Endothelial cell of umbilical vein (primary cell): ENCODE data around the gene MGAT5. TPM values are rescaled to one million over a fixed set of nuclear protein-coding genes. Genes with fewer than 3 reads are reported as not detected.
A peak's percentile ranks its signal among the peaks of the same experiment; 100 is the strongest.

Experiments
- BruUV-seq: library from RNA; stranded (reverse); fragments of 400-500 nt; replicated peaks from 2 replicates; lab custom pipeline; 2021; lab: Mats Ljungman, UMichigan
- CTCF ChIA-PET: fragments of 300-600, 350-600 bp; sonication (Branson Sonifier 250); formaldehyde crosslinking; loops from one replicate; lab custom pipeline; 2021; ENCODE audit warnings: antibody characterized with exemption, inconsistent platforms; lab: Charles Lee
- POLR2A ChIA-PET: fragments of 300-600, 350-600 bp; sonication (Branson Sonifier 250); formaldehyde crosslinking; loops from one replicate; lab custom pipeline; 2021; ENCODE audit warnings: antibody characterized with exemption, inconsistent platforms; lab: Charles Lee
- DNase-seq: peaks from one replicate; pipeline ENCODE4 v3.0.0-alpha.2; 2011; ENCODE audit warnings: low read depth, low spot score
- FAIRE-seq: peaks from 2 replicates; lab custom pipeline; 2011; peaks lifted over from hg19 to GRCh38; lab: Jason Lieb, UNC
- H2AFZ ChIP-seq: 2 replicates; pipeline ENCODE4 v1.6.0; 2012; ENCODE audit warnings: low read depth, low read length, control low read depth, inconsistent platforms
- H3K27ac ChIP-seq: 2 replicates; pipeline ENCODE4 v1.5.1; 2011; ENCODE audit warnings: low read depth, mild to moderate bottlenecking, control low read depth, low read length, moderate library complexity; ENCODE audit not compliant: insufficient read depth
- H3K27me3 ChIP-seq, 2 experiments: 2 replicates each; pipeline versions ENCODE4 v1.6.0 to v1.6.1; 2011; ENCODE audit warnings: low read length in 2 of 2, mixed read lengths in 1 of 2; ENCODE audit not compliant: control insufficient read depth in 2 of 2, insufficient read depth in 2 of 2
- H3K36me3 ChIP-seq, 2 experiments: 2 replicates in 1 of 2; 3 replicates in 1 of 2; pipeline ENCODE4 v1.5.1; 2011; ENCODE audit warnings: low read length in 2 of 2, mild to moderate bottlenecking in 1 of 2, moderate library complexity in 1 of 2; ENCODE audit not compliant: control insufficient read depth in 2 of 2, insufficient read depth in 2 of 2; ENCODE audit errors: extremely low read depth in 1 of 2
- H3K4me1 ChIP-seq: 3 replicates; pipeline ENCODE4 v1.5.1; 2011; ENCODE audit warnings: mild to moderate bottlenecking, low read length; ENCODE audit not compliant: control insufficient read depth, insufficient read depth; ENCODE audit errors: extremely low read depth
- H3K4me2 ChIP-seq: 2 replicates; pipeline ENCODE4 v1.6.1; 2011; ENCODE audit warnings: low read length, control low read depth, mixed read lengths; ENCODE audit not compliant: insufficient read depth
- H3K4me3 ChIP-seq, 3 experiments: fragments of 200-600 bp in 1 of 3; sonication (generic), shearing (Covaris generic) in 1 of 3; replicated peaks in 1 of 3; 2 replicates each; pipeline ENCODE4 v1.5.1; 2011 to 2016; ENCODE audit warnings: control low read depth in 3 of 3, low read length in 3 of 3, mild to moderate bottlenecking in 2 of 3, inconsistent platforms in 1 of 3, low read depth in 1 of 3, moderate library complexity in 1 of 3; ENCODE audit not compliant: insufficient read depth in 1 of 3
- H3K79me2 ChIP-seq: 2 replicates; pipeline ENCODE4 v1.6.0; 2012; ENCODE audit warnings: low read length, inconsistent platforms; ENCODE audit not compliant: control insufficient read depth, insufficient read depth
- H3K9ac ChIP-seq: replicated peaks from 2 replicates; pipeline ENCODE3; 2011; ENCODE audit warnings: low read length, control low read depth; ENCODE audit not compliant: insufficient read depth; ENCODE audit errors: extremely low read depth
- H3K9me1 ChIP-seq: replicated peaks from 3 replicates; pipeline ENCODE4 v1.6.0; 2011; ENCODE audit warnings: mild to moderate bottlenecking, low read length; ENCODE audit not compliant: control insufficient read depth, insufficient read depth; ENCODE audit errors: extremely low read depth
- H3K9me3 ChIP-seq: replicated peaks from 2 replicates; pipeline ENCODE4 v1.5.1; 2012; ENCODE audit warnings: low read length, inconsistent platforms; ENCODE audit not compliant: control insufficient read depth, insufficient read depth
- H4K20me1 ChIP-seq: replicated peaks from 2 replicates; pipeline ENCODE3; 2011; ENCODE audit warnings: mild to moderate bottlenecking, low read length; ENCODE audit not compliant: control insufficient read depth, insufficient read depth; ENCODE audit errors: extremely low read depth
- EZH2 ChIP-seq: IDR thresholded peaks from 2 replicates; pipeline ENCODE4 v1.6.1; 2012; ENCODE audit warnings: borderline replicate concordance, low read depth, mild to moderate bottlenecking, moderate library complexity, low read length, inconsistent platforms; ENCODE audit not compliant: severe bottlenecking
- FOS ChIP-seq: IDR thresholded peaks from 2 replicates; pipeline ENCODE4 v1.6.1; 2011; ENCODE audit warnings: mild to moderate bottlenecking, low read length, moderate library complexity, borderline replicate concordance; ENCODE audit not compliant: insufficient read depth
- GATA2 ChIP-seq: IDR thresholded peaks from 2 replicates; pipeline ENCODE4 v1.7.0; 2011; ENCODE audit warnings: low read depth, mild to moderate bottlenecking, moderate library complexity, mixed read lengths, low read length; ENCODE audit not compliant: insufficient read length, insufficient read depth
- JUN ChIP-seq: IDR thresholded peaks from 2 replicates; pipeline ENCODE4 v1.6.1; 2011; ENCODE audit warnings: borderline replicate concordance, low read depth; ENCODE audit not compliant: insufficient read length, insufficient read depth
- MYC ChIP-seq: IDR thresholded peaks from one replicate; pipeline ENCODE4 v1.6.1; 2011; ENCODE audit warnings: mild to moderate bottlenecking, low read depth, low read length
- POLR2A ChIP-seq: IDR thresholded peaks from 2 replicates; pipeline ENCODE4 v1.6.1; 2012; ENCODE audit warnings: low read depth, mild to moderate bottlenecking, control low read depth, low read length
- POLR2AphosphoS5 ChIP-seq: IDR thresholded peaks from 2 replicates; pipeline ENCODE4 v1.6.1; 2012; ENCODE audit warnings: low read depth, mild to moderate bottlenecking, control low read depth, low read length, moderate library complexity; ENCODE audit not compliant: insufficient read depth
- dilution Hi-C: fragments of 300-500 bp; cut with MboI; formaldehyde crosslinking; loops from one replicate; pipeline ENCODE4 v1.15.0; 2019; ENCODE audit warnings: low sequenced_read_pairs; ENCODE audit not compliant: extremely low pct_ligation_motif_present
- intact Hi-C: fragments of 100-400 bp; cut with micrococcal nuclease; formaldehyde crosslinking; loops from one replicate; pipeline ENCODE4 v1.10.0; 2022
- polyA plus RNA-seq, 4 experiments: library from polyadenylated mRNA; depleted of rRNA in 3 of 4; stranded (reverse) in 3 of 4; unstranded in 1 of 4; fragments of >200 nt; gene quantifications; 2 replicates each; pipeline versions ENCODE4 v1.2.1 to v1.2.3, GENCODE V29; 2011 to 2012; ENCODE audit warnings: missing spikeins in 1 of 4
- total RNA-seq: library from RNA; stranded (reverse); gene quantifications from 2 replicates; pipeline ENCODE4 v1.2.3, GENCODE V29; 2021
- TF ChIP-seq, protein P1 (sequence below), 2 donors: IDR thresholded peaks; 1 replicate in 1 of 2; 2 replicates in 1 of 2; pipeline ENCODE4 v1.5.1; 2011; ENCODE audit warnings: low read length in 2 of 2, mild to moderate bottlenecking in 2 of 2, moderate library complexity in 2 of 2, control low read depth in 1 of 2, inconsistent platforms in 1 of 2, low read depth in 1 of 2; ENCODE audit not compliant: insufficient read depth in 1 of 2; ENCODE audit errors: extremely low read depth in 1 of 2
- TF ChIP-seq, protein P2 (sequence below): IDR thresholded peaks from 2 replicates; pipeline ENCODE4 v1.6.1; 2011; ENCODE audit not compliant: insufficient read depth, insufficient read length

MGAT5 gene
- total and polyA plus RNA-seq, 2 donors (not counting 3 experiments of a cell fraction or from before 2014, with no cell fraction given): 17.7 to 84.1 TPM

DNA sequence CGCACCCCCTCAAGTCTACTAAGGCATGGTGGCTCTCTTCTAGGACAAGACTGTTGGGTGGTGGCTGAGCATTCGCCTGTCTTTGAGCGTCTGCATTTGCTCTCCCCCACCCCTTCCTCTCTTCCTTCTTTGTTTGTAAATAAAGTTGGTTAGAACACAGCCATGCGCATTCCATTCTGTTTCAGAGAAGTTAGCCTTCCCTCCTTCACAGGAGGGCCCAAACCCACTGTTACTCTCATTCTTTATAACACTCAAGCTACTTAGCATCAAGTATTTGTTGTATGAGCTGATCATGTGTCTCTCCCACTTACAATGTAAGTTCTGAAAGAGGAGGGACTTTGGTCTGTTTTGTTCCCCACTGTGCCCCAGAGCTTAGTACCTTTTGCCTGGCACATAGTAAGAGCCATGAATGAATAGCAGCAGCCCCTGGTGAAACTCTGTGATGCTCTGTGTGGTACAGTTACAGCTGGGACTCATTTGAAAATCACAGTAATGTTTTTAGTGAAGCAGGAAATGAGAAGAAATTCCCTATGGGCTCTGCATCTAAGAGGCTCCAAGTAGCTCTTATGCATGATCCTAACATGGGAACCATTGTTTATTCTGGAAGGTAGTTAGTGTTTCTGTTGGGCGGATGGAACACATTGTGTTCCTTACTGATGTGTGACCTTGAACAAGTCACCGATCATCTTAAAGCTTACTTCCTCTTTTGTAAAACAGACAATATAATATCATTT lies 7.7 kb downstream of the MGAT5 start:
- Histone ChIP-seq H4K20me1 (no peaks in the 10 kb centered on the region), H3K4me3 (no peak overlapping the region), H3K79me2 (peaks cover 3% of the 10 kb centered on the region), H3K9me1 (no peaks in the 10 kb centered on the region), H3K4me2 (peak overlapping the region; percentile 46), H3K27me3 (no peaks in the 10 kb centered on the region), H3K4me1 (peaks cover 25% of the 10 kb centered on the region), H3K36me3 (no peaks in the 10 kb centered on the region), H3K9me3 (no peaks in the 10 kb centered on the region), H2AFZ (no peak overlapping the region), H3K27ac (peak overlapping the region; percentile 36), H3K9ac (no peak overlapping the region)
- TF ChIP-seq JUN (no peak), GATA2 (no peak), POLR2A (no peak), FOS (no peak), MYC (no peak), EZH2 (no peak), POLR2AphosphoS5 (no peak)
- TF ChIP-seq, protein P1, sequence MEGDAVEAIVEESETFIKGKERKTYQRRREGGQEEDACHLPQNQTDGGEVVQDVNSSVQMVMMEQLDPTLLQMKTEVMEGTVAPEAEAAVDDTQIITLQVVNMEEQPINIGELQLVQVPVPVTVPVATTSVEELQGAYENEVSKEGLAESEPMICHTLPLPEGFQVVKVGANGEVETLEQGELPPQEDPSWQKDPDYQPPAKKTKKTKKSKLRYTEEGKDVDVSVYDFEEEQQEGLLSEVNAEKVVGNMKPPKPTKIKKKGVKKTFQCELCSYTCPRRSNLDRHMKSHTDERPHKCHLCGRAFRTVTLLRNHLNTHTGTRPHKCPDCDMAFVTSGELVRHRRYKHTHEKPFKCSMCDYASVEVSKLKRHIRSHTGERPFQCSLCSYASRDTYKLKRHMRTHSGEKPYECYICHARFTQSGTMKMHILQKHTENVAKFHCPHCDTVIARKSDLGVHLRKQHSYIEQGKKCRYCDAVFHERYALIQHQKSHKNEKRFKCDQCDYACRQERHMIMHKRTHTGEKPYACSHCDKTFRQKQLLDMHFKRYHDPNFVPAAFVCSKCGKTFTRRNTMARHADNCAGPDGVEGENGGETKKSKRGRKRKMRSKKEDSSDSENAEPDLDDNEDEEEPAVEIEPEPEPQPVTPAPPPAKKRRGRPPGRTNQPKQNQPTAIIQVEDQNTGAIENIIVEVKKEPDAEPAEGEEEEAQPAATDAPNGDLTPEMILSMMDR (IDR thresholded peaks at IDR 0.05; ENCODE audit: extremely low read depth in 1 of 2, insufficient read depth in 1 of 2, low read depth in 1 of 2, low read length in 2 of 2): no peak
- TF ChIP-seq, protein P2, sequence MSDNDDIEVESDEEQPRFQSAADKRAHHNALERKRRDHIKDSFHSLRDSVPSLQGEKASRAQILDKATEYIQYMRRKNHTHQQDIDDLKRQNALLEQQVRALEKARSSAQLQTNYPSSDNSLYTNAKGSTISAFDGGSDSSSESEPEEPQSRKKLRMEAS: no peak
- intact Hi-C loops (no loop called here), dilution Hi-C loops (no loop called here)
- FAIRE-seq (peak; percentile 66), DNase-seq (peak; percentile 72)
- ChIA-PET CTCF (interaction anchor here (0.9 to 2.8 kb wide), 10 partner anchors 9 to 189 kb away, joined by 3 to 26 read pairs (median 6); no protein-coding TSS in a partner anchor), POLR2A (interaction anchor here (1.1 kb wide), 1 partner anchor 11 kb away, joined by 3 read pairs; no protein-coding TSS in a partner anchor)
- no TSS peak for BruUV-seq
